ENCODE data around the gene RPS6KB2. TPM values are rescaled to one million over a fixed set of nuclear protein-coding genes. Genes with fewer than 3 reads are reported as not detected.

The RPS6KB2 gene
- total and polyA plus RNA-seq, 2 donors (not counting 1 experiment from before 2014, with no cell fraction given), result 81.8 to 131 TPM

GRCh38 chr11:67433536-67434394, 5.5 kb downstream of the RPS6KB2 start:
- TF ChIP-seq, protein P1, sequence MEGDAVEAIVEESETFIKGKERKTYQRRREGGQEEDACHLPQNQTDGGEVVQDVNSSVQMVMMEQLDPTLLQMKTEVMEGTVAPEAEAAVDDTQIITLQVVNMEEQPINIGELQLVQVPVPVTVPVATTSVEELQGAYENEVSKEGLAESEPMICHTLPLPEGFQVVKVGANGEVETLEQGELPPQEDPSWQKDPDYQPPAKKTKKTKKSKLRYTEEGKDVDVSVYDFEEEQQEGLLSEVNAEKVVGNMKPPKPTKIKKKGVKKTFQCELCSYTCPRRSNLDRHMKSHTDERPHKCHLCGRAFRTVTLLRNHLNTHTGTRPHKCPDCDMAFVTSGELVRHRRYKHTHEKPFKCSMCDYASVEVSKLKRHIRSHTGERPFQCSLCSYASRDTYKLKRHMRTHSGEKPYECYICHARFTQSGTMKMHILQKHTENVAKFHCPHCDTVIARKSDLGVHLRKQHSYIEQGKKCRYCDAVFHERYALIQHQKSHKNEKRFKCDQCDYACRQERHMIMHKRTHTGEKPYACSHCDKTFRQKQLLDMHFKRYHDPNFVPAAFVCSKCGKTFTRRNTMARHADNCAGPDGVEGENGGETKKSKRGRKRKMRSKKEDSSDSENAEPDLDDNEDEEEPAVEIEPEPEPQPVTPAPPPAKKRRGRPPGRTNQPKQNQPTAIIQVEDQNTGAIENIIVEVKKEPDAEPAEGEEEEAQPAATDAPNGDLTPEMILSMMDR (IDR thresholded peaks at IDR 0.05), result no peak
- TF ChIP-seq EZH2 (IDR thresholded peaks at IDR 0.05; ENCODE audit: borderline replicate concordance, insufficient read depth, low read depth, low read length, poor library complexity, severe bottlenecking), result no peak
- H3K4me3 Mint-ChIP-seq, result peak overlapping the region; percentile 65
- no peaks in the 10 kb centered on the region for H3K27me3 Mint-ChIP-seq
- no peak overlapping the region for H3K4me3 ChIP-seq (ENCODE audit: control extremely low read depth in 1 of 5, extremely low read depth in 1 of 5, insufficient read depth in 1 of 5, low read depth in 2 of 5, low read length in 4 of 5)
- ChIA-PET CTCF (interaction anchor here (1.3 to 2.0 kb wide), 2 partner anchors 15 to 36 kb away, joined by 3 to 6 read pairs; no protein-coding TSS in a partner anchor), POLR2A (interaction anchor here (0.6 to 9.5 kb wide), 11 partner anchors 15 to 80 kb away, joined by 3 to 215 read pairs (median 8); partner anchors contain the start of genes AIP, PITPNM1, POLD4 and PPP1CA)
- no peak overlapping the region for H2AFZ ChIP-seq (ENCODE audit: insufficient read depth, low read depth, low read length, poor library complexity, severe bottlenecking)
- H3K4me1 Mint-ChIP-seq, result peaks cover 74% of the 10 kb centered on the region
- DNase-seq (no peak), ATAC-seq (ENCODE audit: low read depth) (no peak)
- no peaks in the 10 kb centered on the region for H3K9me3 Mint-ChIP-seq (ENCODE audit: insufficient read depth)
- peaks cover 88% of the 10 kb centered on the region for H3K79me2 ChIP-seq (ENCODE audit: control insufficient read depth, insufficient read depth, low read length)
- H3K4me2 ChIP-seq (replicated peaks; ENCODE audit: low read depth, low read length, poor library complexity, severe bottlenecking), result peak overlapping the region; percentile 99
- peak overlapping the region; percentile 83 for H3K27ac Mint-ChIP-seq
- peaks cover 93% of the 10 kb centered on the region for H4K20me1 ChIP-seq (ENCODE audit: control insufficient read depth, insufficient read depth, low read length, poor library complexity, severe bottlenecking)
- H3K9me3 ChIP-seq (ENCODE audit: control extremely low read depth in 1 of 3, control insufficient read depth in 2 of 3, insufficient read depth in 1 of 3, low read length in 2 of 3), result peaks cover 0 to 3% (median 0%) of the 10 kb centered on the region in 3 donors
- intact Hi-C loops (cut with micrococcal nuclease), result no loop called here
- H3K9ac ChIP-seq (ENCODE audit: low read length), result peak overlapping the region; percentile 82
- 72% methylated on average over 13 of the region's 22 CpGs for WGBS (ENCODE audit: insufficient coverage)
- peaks cover 0 to 56% of the 10 kb centered on the region in 2 experiments for H3K36me3 ChIP-seq (replicated peaks in 1 of 2; ENCODE audit: control extremely low read depth in 1 of 2, control insufficient read depth in 1 of 2, extremely low read depth in 1 of 2, insufficient read depth in 2 of 2, low read length in 1 of 2)
- peak overlapping the region; percentile 12 to 88 for H3K27ac ChIP-seq (ENCODE audit: low read length in 2 of 2)
- peaks cover 46 to 79% of the 10 kb centered on the region in 2 donors for H3K4me1 ChIP-seq (ENCODE audit: control insufficient read depth in 2 of 2, insufficient read depth in 2 of 2, low read length in 2 of 2)
- no peaks in the 10 kb centered on the region for H3K27me3 ChIP-seq (replicated peaks in 1 of 4; ENCODE audit: control extremely low read depth in 1 of 4, control insufficient read depth in 3 of 4, insufficient read depth in 4 of 4, low read length in 3 of 4)
